BJ (cell line): ENCODE results near the gene DEPDC1. TPM values are rescaled to one million over a fixed set of nuclear protein-coding genes. Genes with fewer than 3 reads are reported as not detected.

Experiments used
- CTCF ChIA-PET: fragments of 350-600 bp; formaldehyde crosslinking; extraction: SDS; loops from one replicate; lab custom pipeline; 2021; ENCODE audit warnings: antibody characterized with exemption, inconsistent platforms; lab: Yijun Ruan, JAX
- POLR2A ChIA-PET: fragments of 300-600 bp; sonication (Branson Sonifier 250); formaldehyde crosslinking; extraction: SDS; loops from one replicate; lab custom pipeline; 2021; ENCODE audit warnings: antibody characterized with exemption; lab: Charles Lee
- DNase-seq: peaks from one replicate; pipeline ENCODE4 v3.0.0-alpha.2; 2011; ENCODE audit warnings: low read depth
- H3K27me3 ChIP-seq: 2 replicates; pipeline ENCODE4 v1.6.0; 2011; ENCODE audit warnings: low read length; ENCODE audit not compliant: control insufficient read depth, insufficient read depth
- H3K36me3 ChIP-seq: 2 replicates; pipeline ENCODE4 v1.5.1; 2011; ENCODE audit warnings: low read length; ENCODE audit not compliant: control insufficient read depth, insufficient read depth
- H3K4me3 ChIP-seq: 2 replicates; pipeline ENCODE4 v1.5.1; 2011; ENCODE audit warnings: low read depth, mild to moderate bottlenecking, control low read depth, low read length
- CTCF ChIP-seq: IDR thresholded peaks from 2 replicates; pipeline ENCODE4 v1.5.1; 2011; ENCODE audit warnings: low read depth, mild to moderate bottlenecking, control low read depth, inconsistent platforms, low read length, moderate library complexity; ENCODE audit not compliant: insufficient read depth
- polyA plus RNA-seq: library from polyadenylated mRNA; depleted of rRNA; stranded (reverse); fragments of >200 nt; gene quantifications from 2 replicates; pipeline ENCODE4 v1.2.3, GENCODE V29; 2011; rRNA removed
- small RNA-seq: library from RNA; depleted of rRNA; stranded (forward); fragments of <200 nt; gene quantifications from one replicate; pipeline ENCODE3, GENCODE V24; 2012; ENCODE audit warnings: low replicate concordance, low read depth; ENCODE audit not compliant: insufficient read length

The DEPDC1 gene
- polyA plus RNA-seq, 1 experiment: 5.3 TPM

- POLR2A ChIA-PET: no interaction called here
- Histone ChIP-seq H3K4me3 (no peak overlapping the region), H3K36me3 (no peaks in the 10 kb centered on the region), H3K27me3 (peaks cover 1% of the 10 kb centered on the region; the same call in 1 of the 2 replicates)
- TF ChIP-seq CTCF: no peak
- DNase-seq: no peak
- CTCF ChIA-PET: interaction anchor here (0.7 to 2.4 kb wide), 2 partner anchors 14 to 573 kb away, joined by 3 to 8 read pairs; no protein-coding TSS in a partner anchor
Observed at GRCh38 chr1:68429233-68429808, 67.6 kb downstream of the DEPDC1 start.

GRCh38 chr1:68426594-68426993 is 70.3 kb downstream of the DEPDC1 start:
- peaks cover 1% of the 10 kb centered on the region; the same call in 1 of the 2 replicates for H3K27me3 ChIP-seq
- H3K4me3 ChIP-seq: no peak overlapping the region
- no peak for DNase-seq
- POLR2A ChIA-PET: no interaction called here
- TF ChIP-seq CTCF: no peak
- H3K36me3 ChIP-seq: no peaks in the 10 kb centered on the region
- CTCF ChIA-PET: interaction anchor here (0.6 to 1.2 kb wide), 2 partner anchors 16 to 495 kb away, joined by 4 to 5 read pairs; no protein-coding TSS in a partner anchor

Small RNA genes lying within 50 kb of the gene (small RNA-seq; reads per million reads assigned to genes)
- gene TXNP2: not detected

Other genes with a start within 250 kb of the DEPDC1 start
- gene RPE65, start 47.1 kb downstream of the DEPDC1 start, polyA plus RNA-seq: not detected in 2 replicates